Measurements from ENCODE around the gene XRN2.
"Not testable (repeated sequence)": the region's sequence is repeated elsewhere in the genome, so short reads cannot be mapped to it uniquely, and the experiment has no call there.

XRN2 gene

DNA sequence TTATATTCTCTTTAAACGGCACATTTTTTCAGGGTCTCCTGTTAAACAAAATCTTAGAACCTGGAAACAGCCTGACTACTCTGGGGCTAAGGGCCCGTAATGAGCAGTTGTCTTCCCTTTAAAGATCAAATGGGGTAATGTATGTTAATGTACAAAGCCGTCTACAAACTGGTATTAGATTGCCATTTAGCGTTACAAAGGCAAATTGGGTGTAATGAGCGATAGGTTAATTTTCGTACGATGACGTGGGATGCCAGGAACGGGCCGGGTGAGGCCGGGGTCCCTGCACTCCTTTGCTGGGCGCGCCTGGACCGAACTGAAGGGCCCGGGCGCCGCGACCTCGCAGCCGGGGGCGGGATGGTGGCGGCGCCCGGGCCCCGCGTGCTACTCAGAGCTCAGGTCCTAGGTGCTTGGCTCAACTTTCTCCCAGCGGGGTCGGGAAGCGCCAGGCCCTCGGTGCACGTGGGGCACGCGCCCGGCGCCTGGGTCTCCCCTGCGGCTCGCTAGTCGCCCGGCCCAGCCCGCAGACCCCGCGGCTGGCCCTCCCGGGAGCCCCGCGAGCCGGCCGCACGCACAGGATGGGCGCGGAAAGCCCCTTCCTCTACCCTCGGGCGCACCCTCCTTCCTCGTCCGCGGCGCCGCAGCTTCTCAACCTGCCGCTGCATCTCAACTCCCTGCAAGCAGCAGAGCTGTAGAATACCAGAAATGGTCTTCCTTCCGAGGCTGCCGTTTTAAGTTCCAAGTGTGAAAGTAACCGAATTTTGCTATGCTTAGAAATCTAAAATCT is 88.2 kb downstream of the XRN2 start:
- DNase-seq, result no peak

GRCh38 chr20:21391972-21392352 is 88.8 kb downstream of the XRN2 start:
- DNase-seq, result no peak

DNA sequence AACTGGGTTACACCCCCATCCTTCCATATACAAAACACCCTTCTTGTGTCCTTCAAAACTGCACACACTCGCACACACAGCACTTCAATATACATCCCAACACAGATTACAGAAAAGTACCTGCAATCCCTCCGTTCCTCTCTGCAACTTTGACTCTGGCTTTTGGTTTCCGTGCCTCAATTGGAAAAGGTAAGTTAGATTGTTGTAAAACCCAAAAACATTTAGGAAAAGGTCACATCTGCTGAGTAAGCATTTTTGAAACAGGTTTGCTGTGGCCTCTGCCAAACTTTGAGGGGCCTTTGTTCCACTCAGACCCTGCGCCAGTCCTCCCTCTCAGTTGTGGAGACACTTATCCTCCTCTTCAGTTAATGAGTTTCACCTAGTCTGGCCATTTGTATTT is 90.0 kb downstream of the XRN2 start:
- DNase-seq, result no peak

GRCh38 chr20:21393816-21394519 is 90.8 kb downstream of the XRN2 start:
- DNase-seq, result no peak

DNA sequence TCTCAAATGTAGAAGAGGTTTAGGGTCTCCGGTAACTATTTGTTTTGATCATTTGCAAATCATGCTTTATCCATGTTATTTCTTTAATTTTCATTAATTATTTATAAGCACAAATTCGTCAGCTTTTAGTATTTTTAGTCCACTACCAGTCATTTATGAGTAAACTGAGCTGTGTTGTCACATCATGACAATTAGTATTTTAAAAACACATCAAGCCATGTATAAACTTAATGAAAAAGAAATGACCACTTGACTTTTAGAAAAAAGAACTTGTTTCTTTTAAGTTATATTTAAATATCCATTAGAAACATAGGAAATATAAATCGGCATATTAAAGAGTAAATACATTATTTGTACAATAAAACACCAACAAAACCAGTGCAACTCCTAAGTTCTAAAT is 91.4 kb downstream of the XRN2 start:
- DNase-seq, result no peak

- DNase-seq, result no peak
Measured at GRCh38 chr20:21395051-21395665, 92.0 kb downstream of the XRN2 start.

GRCh38 chr20:21395666-21396598 is 92.8 kb downstream of the XRN2 start:
- DNase-seq, result no peak

DNA sequence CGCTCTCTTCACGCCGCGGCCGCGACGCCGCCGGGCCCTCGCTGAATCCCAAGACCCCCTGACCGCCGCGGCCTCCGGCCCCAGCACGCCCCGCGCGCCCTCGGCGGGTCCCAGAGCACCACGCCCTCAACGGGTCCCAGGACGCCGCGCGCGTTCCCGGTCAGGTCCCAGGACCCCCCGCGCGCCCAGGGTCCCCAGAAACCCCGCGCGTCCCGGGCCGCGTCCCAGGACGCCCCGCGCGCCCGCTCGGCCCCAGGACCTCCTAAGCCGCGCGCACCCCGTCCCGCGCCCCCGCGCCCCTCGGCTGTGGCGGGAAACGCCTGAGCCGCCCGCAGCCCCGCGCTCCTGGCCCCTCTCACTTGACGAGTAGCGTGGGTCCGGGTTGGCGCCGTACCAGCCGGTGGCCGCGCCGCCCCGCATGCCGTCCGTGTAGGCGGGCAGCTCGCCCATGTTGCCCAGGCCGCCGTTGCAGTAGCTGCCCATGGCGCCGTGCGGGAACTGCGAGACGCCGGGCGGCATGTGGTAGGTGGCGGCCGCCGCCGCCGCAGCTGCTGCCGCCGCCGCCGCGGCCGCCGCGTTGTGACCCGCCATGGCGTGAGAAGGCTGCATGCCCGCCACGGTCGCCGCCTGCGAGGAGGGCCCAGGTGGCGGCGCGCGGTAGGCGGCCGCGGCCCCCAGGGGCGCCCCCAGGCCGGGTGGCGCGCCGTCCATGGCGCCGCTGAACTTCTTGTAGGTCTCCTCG is 93.6 kb downstream of the XRN2 start:
- DNase-seq, result no peak

GRCh38 chr20:21397341-21398108 is 94.4 kb downstream of the XRN2 start, which contains the start of gene NKX2-4:
TSS of gene NKX2-4 (minus strand) at chr20:21397526. CDS start at chr20:21397399, 127 bp downstream.
- DNase-seq, result no peak

- DNase-seq, result no peak
Measured at GRCh38 chr20:21398109-21399004, 95.2 kb downstream of the XRN2 start.

- DNase-seq, result no peak
Measured at GRCh38 chr20:21399005-21399475, 95.9 kb downstream of the XRN2 start.

DNA sequence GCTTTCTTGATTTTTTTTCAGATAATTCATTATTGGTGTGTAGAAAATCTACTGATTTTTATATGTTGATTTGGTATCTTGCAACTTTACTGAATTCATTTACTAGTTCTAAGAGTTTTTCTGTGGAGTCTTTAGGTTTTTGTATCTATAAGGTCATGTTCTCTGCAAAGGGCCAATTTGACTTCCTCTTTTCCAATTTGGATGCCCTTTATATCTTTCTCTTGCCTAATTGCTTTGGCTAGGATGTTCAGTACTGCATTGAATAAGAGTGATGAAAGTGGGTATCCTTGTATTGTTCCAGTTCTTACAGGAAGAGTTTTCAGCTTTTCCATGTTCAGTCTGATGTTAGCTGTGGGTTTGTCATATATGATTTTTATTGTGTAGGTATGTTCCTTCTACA is 108.6 kb downstream of the XRN2 start:
- DNase-seq, result no peak

- not testable (repeated sequence) for DNase-seq
Measured at GRCh38 chr20:21413996-21414395, 110.9 kb downstream of the XRN2 start.

- DNase-seq, result not testable (repeated sequence)
Measured at GRCh38 chr20:21419147-21419546, 116.0 kb downstream of the XRN2 start.

GRCh38 chr20:21421601-21422236 is 118.6 kb downstream of the XRN2 start:
- DNase-seq, result no peak

DNA sequence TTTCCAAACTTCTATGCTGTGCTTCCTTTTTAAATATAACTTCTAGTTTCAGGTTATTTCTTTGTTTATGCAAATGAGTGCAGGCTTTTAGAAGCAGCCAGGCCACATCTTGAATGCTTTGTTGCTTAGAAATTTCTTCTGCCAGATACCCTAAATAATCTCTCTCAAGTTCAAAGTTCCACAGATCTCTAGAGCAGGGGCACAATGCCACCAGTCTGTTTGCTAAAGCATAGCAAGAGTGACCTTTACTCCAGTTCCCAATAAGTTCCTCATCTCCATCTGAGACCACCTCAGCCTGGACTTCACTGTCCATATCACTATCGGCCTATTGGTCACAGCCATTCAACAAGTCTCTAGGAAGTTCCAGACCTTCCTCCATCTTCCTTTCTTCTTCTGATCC is 120.6 kb downstream of the XRN2 start:
- not testable (repeated sequence) for DNase-seq

DNA sequence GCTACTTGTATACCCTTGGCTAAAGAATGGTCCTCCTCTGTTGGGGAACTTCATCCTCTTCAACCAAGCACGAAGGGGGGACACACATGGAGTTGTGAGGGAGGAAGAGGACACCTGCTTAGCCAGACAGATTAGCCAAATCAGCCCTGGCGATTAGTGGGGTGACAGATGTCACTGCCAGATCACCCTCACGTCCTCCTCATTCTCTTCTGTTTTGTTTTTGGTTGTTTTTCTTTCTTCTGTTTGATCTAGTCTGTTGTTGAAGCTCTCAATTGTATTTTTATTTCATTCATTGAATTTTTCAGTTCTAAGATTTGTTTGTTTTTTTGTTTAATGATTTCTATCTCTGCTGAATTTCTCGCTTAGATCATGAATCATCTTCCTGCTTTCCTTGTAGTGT is 121.7 kb downstream of the XRN2 start:
- DNase-seq, result no peak

GRCh38 chr20:21430020-21430419 is 126.9 kb downstream of the XRN2 start:
- no peak for DNase-seq

GRCh38 chr20:21432911-21433310 is 129.8 kb downstream of the XRN2 start:
- no peak for DNase-seq
